Measurements from ENCODE around the gene EIF5AL1.
"Not testable (repeated sequence)": the region's sequence is repeated elsewhere in the genome, so short reads cannot be mapped to it uniquely, and the experiment has no call there.

The EIF5AL1 gene

GRCh38 chr10:79502561-79503309, 9.6 kb upstream of the EIF5AL1 start:
- TF ChIP-seq EZH2 (IDR thresholded peaks at IDR 0.05; ENCODE audit: borderline replicate concordance, low read depth, low read length, severe bottlenecking) (no peak), CTCF (IDR thresholded peaks at IDR 0.05; ENCODE audit: borderline replicate concordance, extremely low read depth, low read length, poor library complexity, severe bottlenecking) (peak; percentile 28)
- ATAC-seq (ENCODE audit: insufficient read depth, low read depth) (0 out of 3 replicates have a peak, but pooled peaks have one; percentile 45), DNase-seq (no peak)
- Histone ChIP-seq H3K4me3 (ENCODE audit: low read depth in 1 of 2, low read length in 2 of 2) (no peak overlapping the region), H3K9me3 (ENCODE audit: insufficient read depth, low read length, severe bottlenecking) (no peaks in the 10 kb centered on the region), H3K79me2 (ENCODE audit: insufficient read depth, low read length) (no peaks in the 10 kb centered on the region), H3K27ac (ENCODE audit: low read length) (no peak overlapping the region), H3K4me2 (ENCODE audit: insufficient read depth, low read length) (no peak overlapping the region), H2AFZ (ENCODE audit: low read depth, low read length) (no peak overlapping the region), H3K9ac (ENCODE audit: low read depth, low read length) (no peak overlapping the region), H3K36me3 (ENCODE audit: insufficient read depth, low read length) (no peaks in the 10 kb centered on the region), H4K20me1 (ENCODE audit: insufficient read depth, low read length) (no peaks in the 10 kb centered on the region), H3K27me3 (ENCODE audit: insufficient read depth, low read length, poor library complexity) (peaks cover 14% of the 10 kb centered on the region), H3K4me1 (ENCODE audit: insufficient read depth, low read length) (no peaks in the 10 kb centered on the region)

- H2AFZ ChIP-seq (ENCODE audit: low read depth, low read length); H3K9me3 ChIP-seq (ENCODE audit: insufficient read depth, low read length, severe bottlenecking); DNase-seq: not testable (repeated sequence)
Measured at GRCh38 chr10:79503787-79504186, 8.5 kb upstream of the EIF5AL1 start.

GRCh38 chr10:79504483-79504882, 7.8 kb upstream of the EIF5AL1 start:
- not testable (repeated sequence) for H3K9me3 ChIP-seq (ENCODE audit: insufficient read depth, low read length, severe bottlenecking); DNase-seq; H3K4me2 ChIP-seq (ENCODE audit: insufficient read depth, low read length); H3K4me3 ChIP-seq (ENCODE audit: low read depth in 1 of 2, low read length in 2 of 2); H3K9ac ChIP-seq (ENCODE audit: low read depth, low read length); H3K27ac ChIP-seq (ENCODE audit: low read length); ATAC-seq (ENCODE audit: insufficient read depth, low read depth); H3K79me2 ChIP-seq (ENCODE audit: insufficient read depth, low read length); H2AFZ ChIP-seq (ENCODE audit: low read depth, low read length); H3K27me3 ChIP-seq (ENCODE audit: insufficient read depth, low read length, poor library complexity); H3K36me3 ChIP-seq (ENCODE audit: insufficient read depth, low read length); H3K4me1 ChIP-seq (ENCODE audit: insufficient read depth, low read length); H4K20me1 ChIP-seq (ENCODE audit: insufficient read depth, low read length)

More at GRCh38 chr10:79503787-79504186, 8.5 kb upstream of the EIF5AL1 start:
- H3K4me2 ChIP-seq (ENCODE audit: insufficient read depth, low read length); H3K27me3 ChIP-seq (ENCODE audit: insufficient read depth, low read length, poor library complexity); H3K4me1 ChIP-seq (ENCODE audit: insufficient read depth, low read length); H3K4me3 ChIP-seq (ENCODE audit: low read depth in 1 of 2, low read length in 2 of 2); H3K27ac ChIP-seq (ENCODE audit: low read length); ATAC-seq (ENCODE audit: insufficient read depth, low read depth); H3K36me3 ChIP-seq (ENCODE audit: insufficient read depth, low read length); H3K9ac ChIP-seq (ENCODE audit: low read depth, low read length); H4K20me1 ChIP-seq (ENCODE audit: insufficient read depth, low read length); H3K79me2 ChIP-seq (ENCODE audit: insufficient read depth, low read length): not testable (repeated sequence)

- not testable (repeated sequence) for H3K9me3 ChIP-seq (ENCODE audit: insufficient read depth, low read length, severe bottlenecking); H2AFZ ChIP-seq (ENCODE audit: low read depth, low read length); H3K27ac ChIP-seq (ENCODE audit: low read length); ATAC-seq (ENCODE audit: insufficient read depth, low read depth); DNase-seq; H3K36me3 ChIP-seq (ENCODE audit: insufficient read depth, low read length); H3K4me1 ChIP-seq (ENCODE audit: insufficient read depth, low read length); H3K27me3 ChIP-seq (ENCODE audit: insufficient read depth, low read length, poor library complexity); H4K20me1 ChIP-seq (ENCODE audit: insufficient read depth, low read length); H3K4me2 ChIP-seq (ENCODE audit: insufficient read depth, low read length); H3K9ac ChIP-seq (ENCODE audit: low read depth, low read length); H3K79me2 ChIP-seq (ENCODE audit: insufficient read depth, low read length); H3K4me3 ChIP-seq (ENCODE audit: low read depth in 1 of 2, low read length in 2 of 2)
Measured at GRCh38 chr10:79505328-79505727, 7.0 kb upstream of the EIF5AL1 start.

- Histone ChIP-seq H3K4me2 (ENCODE audit: insufficient read depth, low read length) (no peak overlapping the region), H3K9ac (ENCODE audit: low read depth, low read length) (no peak overlapping the region), H3K4me1 (ENCODE audit: insufficient read depth, low read length) (no peaks in the 10 kb centered on the region), H3K36me3 (ENCODE audit: insufficient read depth, low read length) (no peaks in the 10 kb centered on the region), H4K20me1 (ENCODE audit: insufficient read depth, low read length) (no peaks in the 10 kb centered on the region), H3K4me3 (ENCODE audit: low read depth in 1 of 2, low read length in 2 of 2) (no peak overlapping the region), H3K79me2 (ENCODE audit: insufficient read depth, low read length) (no peaks in the 10 kb centered on the region), H3K27ac (ENCODE audit: low read length) (no peak overlapping the region), H2AFZ (ENCODE audit: low read depth, low read length) (no peak overlapping the region), H3K9me3 (ENCODE audit: insufficient read depth, low read length, severe bottlenecking) (no peaks in the 10 kb centered on the region), H3K27me3 (ENCODE audit: insufficient read depth, low read length, poor library complexity) (peaks cover 6% of the 10 kb centered on the region)
- DNase-seq: no peak
- ATAC-seq (ENCODE audit: insufficient read depth, low read depth): no peak
- TF ChIP-seq CTCF (IDR thresholded peaks at IDR 0.05; ENCODE audit: borderline replicate concordance, extremely low read depth, low read length, poor library complexity, severe bottlenecking) (no peak), EZH2 (IDR thresholded peaks at IDR 0.05; ENCODE audit: borderline replicate concordance, low read depth, low read length, severe bottlenecking) (no peak)
Measured at GRCh38 chr10:79505829-79506228, 6.5 kb upstream of the EIF5AL1 start.

Measured in DND-41 (cell line).